ENCODE results near the gene ZNF75A. TPM values are rescaled to one million over a fixed set of nuclear protein-coding genes. Genes with fewer than 3 reads are reported as not detected.

ZNF75A gene
- total and polyA plus RNA-seq, 12 donors = 7.9 to 46.4 (median 24.0) TPM

DNA sequence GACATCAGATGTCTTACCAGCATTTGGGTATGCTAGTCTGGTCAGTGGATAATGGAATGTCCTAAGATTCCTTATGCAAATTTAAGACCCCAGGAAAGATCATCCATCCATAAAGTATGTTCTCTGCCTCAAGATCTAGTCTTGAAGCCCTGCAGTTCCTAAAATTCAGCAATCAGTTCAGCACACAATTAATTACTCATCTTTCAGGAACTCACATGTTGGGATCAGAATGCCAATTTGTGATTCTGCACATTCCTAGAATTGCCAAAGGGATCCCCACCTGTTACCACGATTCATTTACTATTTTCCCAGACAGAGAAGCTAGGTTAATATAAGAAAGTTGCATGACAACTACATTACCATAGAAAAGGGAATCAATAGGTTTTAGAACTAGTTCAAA, 53.6 kb downstream of the ZNF75A start:
- no peak for DNase-seq
- Histone ChIP-seq H3K4me3 (no peak overlapping the region), H3K4me1 (replicated peaks in 1 of 2) (no peaks in the 10 kb centered on the region), H3K36me3 (replicated peaks in 1 of 2) (no peaks in the 10 kb centered on the region), H3K27ac (no peak overlapping the region), H3K9me3 (replicated peaks in 1 of 3) (no peaks in the 10 kb centered on the region), H3K27me3 (peaks cover 5% of the 10 kb centered on the region)
- TF ChIP-seq POLR2A (IDR thresholded peaks at IDR 0.05) = no peak
- TF ChIP-seq, protein P1, sequence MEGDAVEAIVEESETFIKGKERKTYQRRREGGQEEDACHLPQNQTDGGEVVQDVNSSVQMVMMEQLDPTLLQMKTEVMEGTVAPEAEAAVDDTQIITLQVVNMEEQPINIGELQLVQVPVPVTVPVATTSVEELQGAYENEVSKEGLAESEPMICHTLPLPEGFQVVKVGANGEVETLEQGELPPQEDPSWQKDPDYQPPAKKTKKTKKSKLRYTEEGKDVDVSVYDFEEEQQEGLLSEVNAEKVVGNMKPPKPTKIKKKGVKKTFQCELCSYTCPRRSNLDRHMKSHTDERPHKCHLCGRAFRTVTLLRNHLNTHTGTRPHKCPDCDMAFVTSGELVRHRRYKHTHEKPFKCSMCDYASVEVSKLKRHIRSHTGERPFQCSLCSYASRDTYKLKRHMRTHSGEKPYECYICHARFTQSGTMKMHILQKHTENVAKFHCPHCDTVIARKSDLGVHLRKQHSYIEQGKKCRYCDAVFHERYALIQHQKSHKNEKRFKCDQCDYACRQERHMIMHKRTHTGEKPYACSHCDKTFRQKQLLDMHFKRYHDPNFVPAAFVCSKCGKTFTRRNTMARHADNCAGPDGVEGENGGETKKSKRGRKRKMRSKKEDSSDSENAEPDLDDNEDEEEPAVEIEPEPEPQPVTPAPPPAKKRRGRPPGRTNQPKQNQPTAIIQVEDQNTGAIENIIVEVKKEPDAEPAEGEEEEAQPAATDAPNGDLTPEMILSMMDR (IDR thresholded peaks at IDR 0.05) = no peak
- intact Hi-C loops (cut with DNase I) = no loop called here
- 13 to 26% (median 18%) methylated on average over 1 of the region's 1 CpG for WGBS, 4 donors

DNA sequence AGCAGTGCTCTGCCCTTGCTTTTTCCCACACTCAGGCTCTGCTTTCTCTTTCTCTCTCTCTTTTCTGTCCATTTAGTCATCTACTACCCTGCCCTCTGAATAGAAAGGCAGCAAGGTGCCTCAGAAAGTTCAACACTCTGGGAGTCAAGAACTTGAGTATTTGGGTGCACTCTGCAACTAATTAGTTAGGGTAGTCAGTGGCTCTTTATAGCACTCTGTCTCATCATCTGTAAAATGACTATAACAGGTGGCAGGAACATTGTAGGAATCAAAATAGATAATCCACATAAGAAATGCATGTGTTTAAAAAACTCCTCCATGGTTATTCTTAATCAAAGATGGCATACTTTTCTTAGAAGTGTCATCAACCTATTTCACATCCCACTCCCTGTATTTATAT, 57.6 kb downstream of the ZNF75A start:
- no peak for DNase-seq
- intact Hi-C loops (cut with DNase I) = no loop called here
- Histone ChIP-seq H3K27me3 (peaks cover 5% of the 10 kb centered on the region), H3K4me1 (replicated peaks in 1 of 2) (no peaks in the 10 kb centered on the region), H3K27ac (no peak overlapping the region), H3K4me3 (no peak overlapping the region), H3K36me3 (replicated peaks in 1 of 2) (no peaks in the 10 kb centered on the region), H3K9me3 (replicated peaks in 1 of 3) (no peaks in the 10 kb centered on the region)
- TF ChIP-seq POLR2A (IDR thresholded peaks at IDR 0.05) = no peak
- TF ChIP-seq, protein P1 (IDR thresholded peaks at IDR 0.05) = no peak

DNA sequence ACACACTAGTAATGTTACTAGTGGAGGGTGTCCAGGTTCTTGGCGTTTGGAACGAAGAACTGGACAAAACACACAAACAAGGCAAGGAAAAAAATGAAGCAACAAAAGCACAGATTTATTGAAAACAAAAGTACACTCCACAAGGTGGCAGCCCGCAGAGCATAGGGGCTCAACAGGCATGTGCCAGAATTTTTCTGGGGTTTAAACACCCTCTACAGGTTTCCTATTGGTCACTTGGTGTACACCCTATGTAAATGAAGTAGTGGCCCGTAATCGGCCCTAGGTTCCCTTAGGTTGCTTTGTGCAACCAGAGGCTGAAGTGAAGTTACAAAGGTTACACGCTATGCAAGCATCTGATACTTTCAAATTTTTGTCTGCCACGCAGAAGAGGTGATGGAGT, 58.5 kb downstream of the ZNF75A start:
- intact Hi-C loops (cut with DNase I) = no loop called here
- H3K36me3 ChIP-seq (replicated peaks in 1 of 2) = no peaks in the 10 kb centered on the region
- 89 to 93% (median 92%) methylated on average over 7 of the region's 7 CpGs for WGBS, 4 donors
- TF ChIP-seq, protein P1 (IDR thresholded peaks at IDR 0.05) = no peak
- no peak for TF ChIP-seq POLR2A (IDR thresholded peaks at IDR 0.05)
- no peaks in the 10 kb centered on the region for H3K9me3 ChIP-seq (replicated peaks in 1 of 3)
- DNase-seq = no peak
- no peak overlapping the region for H3K27ac ChIP-seq
- no peaks in the 10 kb centered on the region for H3K4me1 ChIP-seq (replicated peaks in 1 of 2)
- peaks cover 5% of the 10 kb centered on the region for H3K27me3 ChIP-seq
- H3K4me3 ChIP-seq = no peak overlapping the region

DNA sequence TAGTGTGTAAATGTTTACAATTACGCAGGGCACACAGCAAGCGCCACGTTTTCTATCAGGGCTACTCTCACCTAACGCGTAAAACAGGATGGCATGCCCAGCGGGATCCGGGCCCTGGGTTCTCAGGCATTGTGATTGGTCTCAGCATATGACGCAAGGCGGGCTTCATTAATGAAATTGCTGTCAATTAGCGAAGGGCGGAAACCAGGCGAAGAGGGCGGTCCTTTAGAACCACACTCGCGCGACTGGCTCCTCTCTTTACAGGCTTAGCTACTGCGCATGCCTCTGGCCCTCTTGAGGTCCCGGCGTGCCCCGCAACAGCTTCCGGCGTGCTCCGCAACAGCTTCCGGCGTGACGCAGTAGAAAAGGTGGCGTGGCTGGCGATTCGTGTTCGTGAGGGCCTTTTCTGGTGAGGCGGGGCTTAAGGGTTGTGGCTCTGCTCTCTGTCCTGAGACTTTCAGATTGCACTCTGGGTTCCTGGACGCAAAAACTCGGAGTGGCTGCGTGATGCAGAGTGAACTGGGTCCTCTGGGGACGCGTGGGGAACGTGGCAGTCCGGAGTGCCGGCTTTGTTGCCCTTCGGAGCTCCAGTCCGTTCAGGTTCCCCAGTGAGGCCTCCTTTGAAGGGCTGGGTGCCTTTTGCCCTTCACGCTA, 59.6 kb downstream of the ZNF75A start:
- whole genome bisulfite sequencing, 4 donors = 7 to 24% (median 16%) methylated on average over 24 to 42 of the region's 42 CpGs
- H3K9me3 ChIP-seq (replicated peaks in 1 of 3) = no peaks in the 10 kb centered on the region
- TF ChIP-seq POLR2A (IDR thresholded peaks at IDR 0.05) = peak; percentile 23 to 78
- TF ChIP-seq, protein P1 (IDR thresholded peaks at IDR 0.05) = peak in 1 of 6 experiments; percentile 11
- H3K4me1 ChIP-seq (replicated peaks in 1 of 2) = no peaks in the 10 kb centered on the region
- peak; percentile 91 to 97 (median 94) for DNase-seq
- intact Hi-C loops (cut with DNase I) = no loop called here
- peaks cover 5% of the 10 kb centered on the region for H3K27me3 ChIP-seq
- H3K27ac ChIP-seq = peak overlapping the region in 4 of 5 donors; percentile 67 to 90 (median 78)
- H3K36me3 ChIP-seq (replicated peaks in 1 of 2) = no peaks in the 10 kb centered on the region
- H3K4me3 ChIP-seq = peak overlapping the region in 2 of 4 donors; percentile 20 to 55

Other genes starting within 250 kb of the ZNF75A start
- 100 to 1,000 TPM in 1 of 9 donors, 10 to 100 TPM in 6, 1 to 10 TPM in 2; 3.9 to 106 (median 22.0) TPM for gene IL32, start 239.9 kb upstream of the ZNF75A start, total RNA-seq
- 100 to 1,000 TPM in 2 of 3 donors, 10 to 100 TPM in 1; 19.9 to 127 (median 118) TPM for gene IL32, start 239.9 kb upstream of the ZNF75A start, polyA plus RNA-seq
- under 1 TPM in 3 of 9 donors, not detected in 6; 0.11 to 0.50 (median 0.15) TPM for gene ZSCAN10, start 206.2 kb upstream of the ZNF75A start, total RNA-seq
- under 1 TPM in 1 of 3 donors, not detected in 2; 0.13 TPM for gene ZSCAN10, start 206.2 kb upstream of the ZNF75A start, polyA plus RNA-seq
- gene ZNF205, start 192.9 kb upstream of the ZNF75A start, total RNA-seq = 10 to 100 TPM in 8 of 9 donors, 1 to 10 TPM in 1; 6.3 to 25.5 (median 13.3) TPM
- 10 to 100 TPM in 2 of 3 donors, 1 to 10 TPM in 1; 3.8 to 86.1 (median 33.9) TPM for gene ZNF205, start 192.9 kb upstream of the ZNF75A start, polyA plus RNA-seq
- 10 to 100 TPM in 7 of 9 donors, 1 to 10 TPM in 2; 2.6 to 19.3 (median 12.6) TPM for gene ZNF213, start 170.5 kb upstream of the ZNF75A start, total RNA-seq
- 10 to 100 TPM in 2 of 3 donors, 1 to 10 TPM in 1; 4.2 to 19.5 (median 10.4) TPM for gene ZNF213, start 170.5 kb upstream of the ZNF75A start, polyA plus RNA-seq
- not detected for gene OR1F1, start 117.3 kb upstream of the ZNF75A start, total RNA-seq
- gene OR1F1, start 117.3 kb upstream of the ZNF75A start, polyA plus RNA-seq = not detected
- 10 to 100 TPM in 3 of 9 donors, 1 to 10 TPM in 6; 4.4 to 15.4 (median 8.6) TPM for gene ZNF200, start 70.3 kb upstream of the ZNF75A start, total RNA-seq
- 1 to 10 TPM; 5.4 to 7.8 (median 6.2) TPM for gene ZNF200, start 70.3 kb upstream of the ZNF75A start, polyA plus RNA-seq
- 1 to 10 TPM in 8 of 9 donors, under 1 TPM in 1; 0.39 to 7.8 (median 4.1) TPM for gene MEFV, start 48.9 kb upstream of the ZNF75A start, total RNA-seq
- gene MEFV, start 48.9 kb upstream of the ZNF75A start, polyA plus RNA-seq = under 1 TPM; 0.40 to 0.72 (median 0.71) TPM
- 10 to 100 TPM; 22.5 to 84.0 (median 36.2) TPM for gene ZNF263, start 22.0 kb upstream of the ZNF75A start, total RNA-seq
- gene ZNF263, start 22.0 kb upstream of the ZNF75A start, polyA plus RNA-seq = 10 to 100 TPM; 18.5 to 26.4 (median 21.8) TPM
- gene TIGD7, start 67 bp upstream of the ZNF75A start, total RNA-seq = 1 to 10 TPM; 2.1 to 8.7 (median 4.5) TPM
- gene TIGD7, start 67 bp upstream of the ZNF75A start, polyA plus RNA-seq = 1 to 10 TPM; 3.5 to 7.0 (median 4.6) TPM
- under 1 TPM in 5 of 9 donors, not detected in 4; 0.14 to 0.44 (median 0.35) TPM for gene OR2C1, start 50.4 kb downstream of the ZNF75A start, total RNA-seq
- under 1 TPM in 1 of 3 donors, not detected in 2; 0.24 TPM for gene OR2C1, start 50.4 kb downstream of the ZNF75A start, polyA plus RNA-seq
- gene ZSCAN32, start 95.5 kb downstream of the ZNF75A start, total RNA-seq = 10 to 100 TPM; 11.5 to 20.1 (median 14.3) TPM
- 10 to 100 TPM; 10.6 to 19.0 (median 11.5) TPM for gene ZSCAN32, start 95.5 kb downstream of the ZNF75A start, polyA plus RNA-seq
- 10 to 100 TPM in 8 of 9 donors, 1 to 10 TPM in 1; 8.6 to 22.2 (median 11.0) TPM for gene ZNF174, start 95.7 kb downstream of the ZNF75A start, total RNA-seq
- gene ZNF174, start 95.7 kb downstream of the ZNF75A start, polyA plus RNA-seq = 10 to 100 TPM in 1 of 3 donors, 1 to 10 TPM in 2; 4.1 to 15.4 (median 5.7) TPM
- gene ZNF597, start 138.0 kb downstream of the ZNF75A start, total RNA-seq = 1 to 10 TPM; 1.8 to 4.0 (median 2.9) TPM
- 1 to 10 TPM; 1.2 to 2.9 (median 1.3) TPM for gene ZNF597, start 138.0 kb downstream of the ZNF75A start, polyA plus RNA-seq
- 10 to 100 TPM; 16.9 to 66.0 (median 51.1) TPM for gene NAA60, start 138.2 kb downstream of the ZNF75A start, total RNA-seq
- 10 to 100 TPM; 67.5 to 96.3 (median 86.3) TPM for gene NAA60, start 138.2 kb downstream of the ZNF75A start, polyA plus RNA-seq
- gene C16orf90, start 190.0 kb downstream of the ZNF75A start, total RNA-seq = not detected
- not detected for gene C16orf90, start 190.0 kb downstream of the ZNF75A start, polyA plus RNA-seq
- gene CLUAP1, start 195.5 kb downstream of the ZNF75A start, total RNA-seq = 10 to 100 TPM; 16.9 to 43.1 (median 20.9) TPM
- 10 to 100 TPM in 1 of 3 donors, 1 to 10 TPM in 2; 6.9 to 42.8 (median 9.2) TPM for gene CLUAP1, start 195.5 kb downstream of the ZNF75A start, polyA plus RNA-seq

Data from adrenal gland (tissue), 12 donors.